Measurements from ENCODE around the gene SYCP2.

- TF ChIP-seq ZNF274 (IDR thresholded peaks at IDR 0.05; ENCODE audit: low read depth, low read length) (no peak), YY1 (IDR thresholded peaks at IDR 0.05; ENCODE audit: insufficient read depth, insufficient read length) (no peak)
Observed at GRCh38 chr20:59944726-59945125, 11.3 kb upstream of the SYCP2 start.
